HG03469 (cell line): ENCODE measurements around the gene FASLG.
"Not testable (repeated sequence)": the region's sequence is repeated elsewhere in the genome, so short reads cannot be mapped to it uniquely, and the experiment has no call there.

Experiments
- ATAC-seq: cut with Tn5 transposase; IDR thresholded peaks from one replicate; pipeline ENCODE4 v1.9.1; 2021; ENCODE audit warnings: mild to moderate bottlenecking, moderate library complexity, moderate number of reproducible peaks; ENCODE audit not compliant: unreplicated experiment

The FASLG gene, protein sequence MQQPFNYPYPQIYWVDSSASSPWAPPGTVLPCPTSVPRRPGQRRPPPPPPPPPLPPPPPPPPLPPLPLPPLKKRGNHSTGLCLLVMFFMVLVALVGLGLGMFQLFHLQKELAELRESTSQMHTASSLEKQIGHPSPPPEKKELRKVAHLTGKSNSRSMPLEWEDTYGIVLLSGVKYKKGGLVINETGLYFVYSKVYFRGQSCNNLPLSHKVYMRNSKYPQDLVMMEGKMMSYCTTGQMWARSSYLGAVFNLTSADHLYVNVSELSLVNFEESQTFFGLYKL

DNA sequence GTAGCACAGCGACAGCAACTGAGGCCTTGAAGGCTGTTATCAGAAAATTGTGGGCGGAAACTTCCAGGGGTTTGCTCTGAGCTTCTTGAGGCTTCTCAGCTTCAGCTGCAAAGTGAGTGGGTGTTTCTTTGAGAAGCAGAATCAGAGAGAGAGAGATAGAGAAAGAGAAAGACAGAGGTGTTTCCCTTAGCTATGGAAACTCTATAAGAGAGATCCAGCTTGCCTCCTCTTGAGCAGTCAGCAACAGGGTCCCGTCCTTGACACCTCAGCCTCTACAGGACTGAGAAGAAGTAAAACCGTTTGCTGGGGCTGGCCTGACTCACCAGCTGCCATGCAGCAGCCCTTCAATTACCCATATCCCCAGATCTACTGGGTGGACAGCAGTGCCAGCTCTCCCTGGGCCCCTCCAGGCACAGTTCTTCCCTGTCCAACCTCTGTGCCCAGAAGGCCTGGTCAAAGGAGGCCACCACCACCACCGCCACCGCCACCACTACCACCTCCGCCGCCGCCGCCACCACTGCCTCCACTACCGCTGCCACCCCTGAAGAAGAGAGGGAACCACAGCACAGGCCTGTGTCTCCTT, at the start of gene FASLG:
FASLG (plus strand) TSS at position 233 of the 583 bp plus-strand sequence; CDS start at position 332, 99 bp downstream.
- no peak for ATAC-seq

DNA sequence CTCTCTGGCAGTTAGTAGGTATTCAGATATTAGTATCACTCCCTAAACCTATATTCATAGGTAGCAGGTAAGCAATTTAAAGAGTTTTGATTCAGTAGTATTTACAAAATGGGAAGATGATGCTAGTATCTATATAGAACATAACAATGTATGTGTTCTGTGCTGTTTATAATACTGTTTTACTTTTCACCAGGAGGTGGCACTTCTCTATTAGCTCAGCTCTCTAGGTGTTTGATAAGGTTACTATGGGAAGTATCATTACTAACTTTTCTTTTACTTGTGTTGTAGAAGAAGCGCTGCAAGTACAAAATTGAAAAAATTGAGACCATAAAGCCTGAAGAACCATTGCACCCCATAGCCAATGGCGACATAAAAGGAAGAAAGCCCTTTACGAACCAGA, 49.4 kb upstream of the FASLG start:
- no peak for ATAC-seq

DNA sequence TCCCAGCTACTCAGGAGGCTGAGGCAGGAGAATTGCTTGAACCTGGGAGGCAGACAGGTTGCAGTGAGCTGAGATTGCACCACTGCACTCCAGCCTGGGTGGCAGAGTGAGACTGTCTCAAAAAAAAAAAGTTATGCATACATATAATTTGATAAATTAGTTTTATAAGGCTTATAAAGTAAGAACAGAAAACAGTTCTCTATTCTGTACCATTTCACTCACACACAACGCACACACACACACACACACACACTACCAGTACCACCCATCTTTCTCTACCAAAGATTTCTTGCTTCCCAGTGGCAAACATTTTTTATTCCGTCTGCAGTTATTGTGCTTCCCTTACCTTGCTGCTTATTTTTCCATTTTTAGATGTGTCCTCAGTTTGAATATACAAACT, 46.4 kb upstream of the FASLG start:
- no peak for ATAC-seq

DNA sequence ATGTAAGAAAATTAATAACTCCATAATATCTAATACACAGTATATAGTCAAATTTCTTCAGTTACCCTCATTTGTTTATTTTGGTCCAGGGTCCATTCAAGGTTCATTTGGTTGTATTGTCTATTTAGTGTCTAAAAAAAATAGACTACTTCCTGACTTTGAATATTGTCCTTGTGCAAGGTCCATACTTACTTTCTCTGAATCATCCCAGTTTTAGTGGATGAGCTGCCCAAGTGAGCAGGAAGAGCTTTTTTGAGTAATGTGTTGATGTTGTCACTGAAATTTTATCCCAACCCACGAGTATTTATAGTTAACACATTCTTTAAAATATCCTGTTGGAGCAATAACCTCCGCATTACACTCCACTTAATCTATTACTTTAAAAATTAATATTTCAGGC, 45.6 kb upstream of the FASLG start:
- no peak for ATAC-seq

DNA sequence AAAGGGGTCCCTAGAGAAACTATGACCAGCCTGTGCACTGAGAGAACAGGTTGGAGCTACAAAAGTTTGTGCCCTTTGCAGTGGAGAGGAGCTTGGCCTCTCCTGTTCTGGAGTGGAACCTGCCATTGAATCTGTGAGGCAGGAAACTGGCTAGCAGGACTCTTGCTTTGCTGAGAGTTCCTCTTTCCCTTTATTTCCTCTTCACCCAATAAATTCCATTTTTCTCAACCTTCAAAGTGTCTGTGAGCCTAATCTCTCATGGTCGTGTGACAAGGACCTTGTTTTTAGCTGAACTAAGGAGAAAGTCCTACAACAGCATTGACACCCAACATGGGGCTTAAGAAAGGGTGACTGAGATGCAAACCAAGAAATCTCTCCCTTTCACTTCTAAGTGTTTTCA, 42.7 kb upstream of the FASLG start:
- ATAC-seq = no peak

DNA sequence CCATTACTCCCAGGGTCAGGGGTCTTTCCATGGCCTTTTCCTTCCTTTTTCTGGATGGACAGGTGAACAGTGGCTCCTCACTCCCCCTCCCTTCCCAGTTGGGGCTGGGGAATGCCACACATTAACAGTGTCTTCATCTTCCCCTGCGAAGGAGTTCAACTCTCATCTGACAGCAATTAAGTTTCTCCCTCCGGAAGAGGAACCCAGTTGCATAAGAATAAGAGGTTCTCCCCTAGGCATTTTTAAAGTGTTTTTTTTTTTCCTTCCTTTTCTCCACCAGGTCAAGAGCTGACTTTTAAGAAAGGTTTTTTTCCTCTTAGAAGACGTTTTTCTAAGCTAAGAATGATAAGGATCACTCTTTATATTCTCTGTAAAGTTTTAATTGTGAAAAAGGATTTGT, 42.3 kb upstream of the FASLG start:
- no peak for ATAC-seq

DNA sequence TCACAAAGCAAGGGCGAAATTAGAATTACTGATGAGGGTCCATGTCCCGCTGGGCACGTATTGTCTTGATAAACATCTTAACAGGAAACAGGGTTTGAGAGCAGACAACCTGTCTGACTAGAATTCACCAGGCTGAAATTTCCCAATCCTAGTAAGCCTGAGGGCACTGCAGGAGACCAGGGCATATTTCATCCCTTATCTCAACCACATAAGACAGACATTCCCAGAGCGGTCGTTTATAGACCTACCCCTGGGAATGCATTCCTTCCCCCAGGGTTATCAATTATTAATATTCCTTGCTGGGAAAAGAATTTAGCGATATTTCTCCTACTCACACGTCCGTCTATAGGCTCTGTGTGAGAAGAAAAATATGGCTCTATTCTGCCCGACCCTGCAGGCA, 38.3 kb upstream of the FASLG start:
- not testable (repeated sequence) for ATAC-seq

DNA sequence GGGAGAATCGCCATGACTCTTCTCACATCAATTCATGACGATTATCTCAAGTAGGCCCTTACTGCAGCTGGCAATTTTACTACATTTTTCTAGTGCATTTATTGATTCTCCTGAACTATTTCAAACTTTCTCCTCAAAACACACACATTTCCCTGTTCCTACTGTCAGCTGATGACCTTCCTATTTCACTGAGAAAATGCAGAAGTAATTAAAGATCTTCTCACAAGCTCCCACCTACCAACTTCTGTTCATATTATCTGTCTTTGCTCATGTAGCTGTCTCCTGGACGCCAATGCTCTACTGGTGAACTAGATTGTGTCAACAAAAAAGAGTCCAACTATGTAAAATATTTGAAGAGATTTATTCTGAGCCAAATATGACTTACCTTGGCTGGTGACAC, 36.4 kb upstream of the FASLG start:
- no peak for ATAC-seq

DNA sequence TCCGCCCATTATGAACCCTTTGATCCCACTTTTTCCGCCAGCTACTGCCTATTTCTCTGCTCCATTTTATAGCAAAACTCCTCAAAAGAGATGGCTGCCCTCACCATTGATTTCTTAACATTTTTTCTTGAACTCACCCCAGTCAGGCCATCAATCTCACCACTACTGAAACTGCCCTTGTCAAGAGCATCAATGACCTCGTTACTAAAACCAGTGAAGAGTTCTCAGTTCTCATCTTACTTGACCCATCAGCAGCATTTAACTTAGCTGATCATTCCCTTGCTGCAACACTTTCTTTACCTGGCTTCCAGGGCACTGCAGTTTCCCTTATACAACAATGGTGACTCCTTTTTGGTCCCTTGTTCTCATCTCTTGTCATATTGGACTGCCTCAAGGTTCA, 35.2 kb upstream of the FASLG start:
- no peak for ATAC-seq

DNA sequence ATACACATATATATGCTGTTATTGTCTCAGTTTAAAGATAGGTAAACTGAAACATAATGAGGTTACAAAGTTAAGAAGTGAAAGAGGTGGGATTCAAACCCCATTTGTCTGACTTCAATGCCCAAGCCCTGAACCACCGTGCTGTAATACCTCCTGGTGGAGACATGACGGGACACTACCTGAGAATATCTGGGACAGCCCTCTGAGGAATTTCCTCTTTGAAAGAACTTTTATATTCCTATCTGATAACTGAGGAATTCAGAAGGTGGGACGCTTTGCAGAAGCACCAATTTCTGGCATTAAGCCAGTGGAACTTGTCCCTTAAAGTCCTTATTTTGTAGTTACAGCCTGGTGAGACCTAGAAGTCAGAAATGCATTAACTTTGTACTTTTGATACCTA, 32.1 kb upstream of the FASLG start:
- ATAC-seq = no peak

DNA sequence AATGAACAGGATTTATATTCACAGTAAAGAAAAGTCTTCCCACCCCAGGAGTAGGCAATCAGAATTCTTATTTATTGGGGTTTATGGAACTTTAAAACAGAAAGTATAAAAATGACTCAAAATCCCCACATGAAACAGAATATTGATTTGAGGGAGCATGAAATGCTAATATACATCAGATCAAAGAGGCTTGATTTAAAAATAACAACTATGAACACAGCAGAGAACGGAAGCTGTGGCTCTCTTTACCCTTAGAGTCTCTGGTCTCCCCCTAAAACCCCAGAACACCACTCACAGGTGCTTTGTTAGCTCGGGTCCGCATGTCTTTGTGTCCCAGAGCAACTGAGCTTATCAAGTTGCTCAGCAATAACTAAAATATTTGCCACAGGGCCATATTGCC, 31.2 kb upstream of the FASLG start:
- no peak for ATAC-seq

DNA sequence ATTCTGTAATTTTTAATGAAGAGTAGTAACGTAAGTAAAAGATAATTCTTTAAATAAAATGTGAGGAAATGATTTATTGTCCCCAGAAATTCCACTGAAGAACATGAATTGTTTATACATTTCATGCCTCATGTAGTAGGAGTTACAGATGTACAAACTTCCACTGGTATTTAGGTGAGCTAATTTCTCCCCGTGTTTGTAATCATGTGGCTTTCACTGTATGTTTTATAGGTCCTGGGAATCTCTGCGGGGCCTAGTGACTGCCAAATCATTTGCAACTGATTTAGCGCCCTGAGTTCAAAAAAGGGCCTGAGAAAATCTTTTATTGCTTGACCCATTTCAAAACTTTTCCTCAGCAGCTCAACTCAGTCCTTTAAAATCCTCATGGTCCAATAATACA, 30.5 kb upstream of the FASLG start:
- no peak for ATAC-seq

DNA sequence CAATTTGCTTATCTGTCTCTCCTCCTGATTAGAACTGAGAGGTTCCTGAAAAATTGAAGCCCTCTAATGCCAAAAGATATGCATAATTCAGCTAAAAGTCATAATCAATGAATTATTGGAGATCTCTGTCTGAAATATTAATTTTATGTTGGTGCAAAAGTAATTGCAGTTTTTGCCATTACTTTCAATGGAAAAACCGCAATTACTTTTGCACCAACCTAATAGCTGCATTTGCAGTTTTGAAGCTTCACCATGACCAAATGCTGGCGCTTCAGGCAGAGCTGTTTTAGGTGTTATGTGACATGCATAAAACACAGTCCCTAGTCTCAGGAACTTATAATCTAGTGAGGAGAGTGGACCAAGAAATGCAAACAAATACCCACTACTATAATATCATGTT, 29.7 kb upstream of the FASLG start:
- no peak for ATAC-seq

DNA sequence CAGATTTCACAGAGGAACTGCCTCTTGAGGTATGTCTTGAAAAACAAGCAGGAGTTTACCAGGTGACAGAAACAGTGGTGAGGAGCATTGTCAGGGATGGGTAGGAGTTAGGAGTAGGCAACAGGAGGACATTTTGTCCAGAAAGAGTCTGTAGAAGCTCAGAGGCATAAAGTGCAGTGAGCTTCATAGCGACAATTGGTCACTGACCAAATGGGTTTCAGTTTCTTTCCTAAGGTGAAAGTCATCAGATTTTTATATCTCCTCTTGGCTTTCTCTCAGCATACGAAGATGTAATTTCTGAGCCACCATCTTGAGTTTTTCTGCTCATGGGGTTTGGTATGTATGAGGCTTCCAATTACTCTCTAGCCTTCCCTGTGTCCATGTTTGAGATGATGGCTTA, 29.3 kb upstream of the FASLG start:
- ATAC-seq = no peak

DNA sequence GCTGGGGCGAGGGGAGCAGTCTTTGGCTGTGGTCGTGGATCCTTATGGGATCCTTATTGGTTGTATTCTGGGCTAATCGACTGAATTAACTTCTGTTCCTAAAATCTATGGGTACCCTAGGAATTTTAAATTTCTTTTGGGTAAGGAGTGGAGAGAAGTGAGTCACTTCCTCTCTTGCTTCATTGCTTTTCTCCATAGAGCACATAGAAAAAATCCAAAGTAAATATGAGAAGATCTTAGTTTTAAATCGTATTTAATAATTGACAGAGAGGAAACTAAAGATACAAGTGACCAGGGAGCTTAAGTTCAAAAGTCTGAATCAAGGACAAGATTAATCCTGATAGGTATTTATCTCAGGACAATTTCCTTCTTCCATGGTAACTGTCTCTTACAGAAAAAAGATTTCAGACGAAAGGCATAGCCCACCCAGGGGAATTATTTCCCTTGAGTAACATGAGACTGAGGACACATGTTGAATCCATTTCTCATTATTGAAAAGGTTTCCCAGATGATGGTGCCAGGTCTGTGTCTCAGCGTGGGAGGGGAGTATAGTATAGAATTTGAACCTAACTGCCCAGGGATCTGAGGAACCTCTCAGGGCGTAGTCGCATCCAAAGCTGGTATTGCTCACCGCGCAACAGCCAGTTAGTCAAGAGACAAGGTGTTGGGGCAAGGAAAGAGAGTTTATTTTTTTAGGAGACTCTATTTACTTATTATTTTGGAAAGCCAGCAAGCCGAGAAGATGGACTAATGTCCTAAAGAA, 28.7 kb upstream of the FASLG start:
- no peak for ATAC-seq

DNA sequence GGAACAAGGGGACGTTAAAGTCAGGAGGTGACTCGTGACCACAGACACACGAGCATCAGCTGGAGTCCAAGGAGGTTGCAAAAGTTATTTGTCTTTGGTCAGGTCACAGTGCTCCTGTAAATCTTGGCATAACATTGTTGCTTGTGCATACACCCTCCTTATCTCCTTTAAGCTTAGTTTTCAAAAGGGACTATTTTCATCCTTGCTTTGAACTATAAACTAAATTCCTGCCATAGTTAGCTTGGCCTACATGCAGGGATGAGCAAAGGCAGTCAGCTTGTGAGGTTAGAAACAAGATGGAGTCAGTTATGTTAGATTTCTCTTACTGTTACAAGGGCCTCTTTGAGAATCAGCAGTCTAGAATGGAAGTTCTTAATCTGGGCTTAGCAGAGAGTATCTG, 28.0 kb upstream of the FASLG start:
- no peak for ATAC-seq

DNA sequence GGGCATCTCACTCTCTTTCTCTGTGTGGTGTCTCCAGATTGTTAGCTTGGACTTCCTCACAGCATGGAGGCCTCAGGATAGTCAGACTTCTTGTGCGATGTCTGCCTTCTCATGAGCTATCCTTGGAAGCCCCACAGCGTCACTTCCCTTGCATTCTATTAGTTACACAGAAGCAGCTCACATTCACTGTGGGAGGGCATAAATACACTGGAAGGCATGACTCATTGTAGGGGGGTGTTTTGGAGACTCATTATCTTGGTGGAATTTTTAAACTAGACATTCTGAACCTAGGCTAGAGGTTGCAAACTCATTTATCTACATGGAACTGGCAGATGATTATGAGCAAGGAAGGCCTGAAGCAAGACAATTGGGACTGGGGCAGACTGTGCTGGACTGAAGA, 21.4 kb upstream of the FASLG start:
- ATAC-seq = no peak

DNA sequence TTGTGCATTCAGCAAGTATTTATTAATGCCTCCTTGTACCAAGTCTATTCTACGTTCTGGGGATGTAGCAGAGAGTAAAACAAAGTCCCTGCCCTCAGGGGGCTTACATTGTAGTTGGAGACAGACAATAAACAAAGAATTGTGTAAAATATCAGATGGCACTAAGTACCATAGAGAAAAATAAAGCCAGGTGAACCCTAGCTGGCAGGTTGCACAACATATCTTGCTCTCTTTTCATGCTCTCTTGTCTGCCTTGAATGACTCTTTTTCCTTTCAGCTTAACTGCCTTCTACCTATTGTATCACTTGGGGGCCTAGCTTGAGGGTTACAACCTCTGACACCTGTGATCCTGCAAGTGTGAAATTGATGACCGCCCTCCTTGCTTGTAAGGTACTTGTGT, 20.7 kb upstream of the FASLG start:
- no peak for ATAC-seq

DNA sequence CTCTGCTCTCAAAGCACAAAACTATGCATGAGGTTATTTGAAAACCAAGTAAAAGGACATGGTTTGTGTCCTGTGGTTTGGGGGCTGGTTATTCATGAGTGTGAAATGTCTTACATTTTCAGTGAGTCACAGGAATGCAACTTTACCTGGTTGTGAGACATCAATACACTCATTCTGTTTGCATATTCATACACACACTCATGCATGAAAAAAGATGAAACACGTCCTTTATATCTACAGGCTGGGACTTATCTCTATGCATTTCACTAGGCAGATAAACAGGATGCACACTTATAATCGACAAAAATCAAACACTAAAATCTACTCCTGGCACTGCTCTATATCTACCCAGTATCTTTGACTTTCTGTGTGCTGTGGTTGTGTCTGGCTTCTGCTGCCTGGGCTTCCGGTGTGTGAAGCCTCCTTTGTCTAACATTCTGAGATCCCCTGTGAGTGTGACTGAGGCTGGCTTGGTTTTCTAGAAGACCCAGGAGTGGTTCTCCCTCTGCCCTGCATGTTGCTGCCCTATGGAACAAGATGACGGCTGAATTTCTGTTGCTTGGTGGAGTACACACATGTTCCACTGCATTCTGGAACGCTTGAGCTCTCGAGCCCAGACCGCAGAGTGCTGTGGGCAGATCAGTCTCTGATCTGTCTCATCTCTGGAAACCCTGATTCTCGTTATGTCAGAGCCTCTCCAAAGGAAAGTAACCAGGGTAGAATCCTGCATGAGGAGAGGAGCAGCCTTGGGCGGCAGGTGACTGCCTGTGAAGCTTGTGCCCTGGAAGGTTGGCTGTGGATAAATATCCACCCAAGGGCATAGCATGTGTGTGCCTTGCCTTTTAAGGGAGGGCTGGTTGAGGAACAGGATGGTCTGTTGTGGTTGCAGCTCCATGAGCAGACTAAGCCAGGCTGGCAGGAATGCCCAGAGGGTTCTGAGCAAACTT, 19.7 kb upstream of the FASLG start:
- no peak for ATAC-seq

DNA sequence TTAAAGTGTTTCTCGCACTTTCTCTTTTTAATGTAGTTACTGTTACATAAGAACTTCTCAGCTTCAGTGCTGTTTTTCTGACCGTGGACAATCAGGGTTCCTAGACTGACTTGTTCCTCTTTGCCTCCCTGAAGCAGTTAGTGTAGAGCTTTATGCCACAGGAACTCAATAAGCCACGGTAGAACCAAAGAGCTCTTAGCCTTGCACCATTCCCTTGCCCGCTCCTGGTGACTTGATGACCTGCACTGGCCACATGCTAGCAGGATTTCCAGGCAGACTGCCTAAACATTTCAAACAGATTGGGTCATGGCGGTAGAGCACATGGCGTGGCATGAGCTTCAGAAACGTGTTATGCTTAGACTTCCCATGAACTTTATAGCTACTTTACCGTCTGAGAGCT, 18.8 kb upstream of the FASLG start:
- ATAC-seq = no peak

DNA sequence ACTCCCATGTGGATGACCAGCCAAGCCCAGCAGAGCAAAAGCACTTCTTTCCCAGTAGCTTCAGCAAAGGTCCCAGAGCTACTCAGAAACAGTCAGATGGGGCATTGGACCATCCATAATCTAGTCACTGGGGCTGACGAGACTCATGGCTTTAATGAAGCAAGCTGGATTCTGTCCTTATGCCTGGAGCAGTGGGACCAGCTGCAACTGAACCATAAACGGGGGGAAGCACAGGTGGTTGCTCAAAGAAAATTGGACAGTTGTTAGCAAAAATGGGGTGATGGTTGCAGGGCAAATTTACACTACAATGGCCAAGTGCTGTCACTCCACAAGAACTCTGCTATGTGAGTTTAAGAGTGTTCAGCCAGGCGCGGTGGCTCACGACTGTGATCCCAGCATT, 17.4 kb upstream of the FASLG start:
- no peak for ATAC-seq
